ENCODE results near the gene SLC9A3.

DNA sequence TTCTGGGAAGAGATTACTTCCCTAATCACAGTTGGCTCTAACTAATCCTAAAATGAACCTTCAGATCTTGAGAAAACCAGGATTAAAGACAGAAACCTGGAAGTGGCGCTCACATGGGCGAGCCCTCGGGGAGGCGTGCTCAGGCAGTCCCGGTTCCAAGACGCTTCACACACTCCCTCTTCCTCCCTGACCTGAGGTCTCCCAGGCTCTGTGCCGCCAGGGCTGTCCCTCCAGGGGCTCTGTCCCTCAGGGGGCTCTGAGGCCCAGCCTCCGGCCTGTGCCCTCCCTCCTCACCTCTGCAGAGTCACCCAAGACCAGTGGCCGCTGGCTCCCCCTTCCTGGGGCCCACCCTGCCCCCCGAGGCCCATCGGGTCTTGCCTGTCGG is 10.2 kb downstream of the SLC9A3 start:
- TF ChIP-seq, protein P1, sequence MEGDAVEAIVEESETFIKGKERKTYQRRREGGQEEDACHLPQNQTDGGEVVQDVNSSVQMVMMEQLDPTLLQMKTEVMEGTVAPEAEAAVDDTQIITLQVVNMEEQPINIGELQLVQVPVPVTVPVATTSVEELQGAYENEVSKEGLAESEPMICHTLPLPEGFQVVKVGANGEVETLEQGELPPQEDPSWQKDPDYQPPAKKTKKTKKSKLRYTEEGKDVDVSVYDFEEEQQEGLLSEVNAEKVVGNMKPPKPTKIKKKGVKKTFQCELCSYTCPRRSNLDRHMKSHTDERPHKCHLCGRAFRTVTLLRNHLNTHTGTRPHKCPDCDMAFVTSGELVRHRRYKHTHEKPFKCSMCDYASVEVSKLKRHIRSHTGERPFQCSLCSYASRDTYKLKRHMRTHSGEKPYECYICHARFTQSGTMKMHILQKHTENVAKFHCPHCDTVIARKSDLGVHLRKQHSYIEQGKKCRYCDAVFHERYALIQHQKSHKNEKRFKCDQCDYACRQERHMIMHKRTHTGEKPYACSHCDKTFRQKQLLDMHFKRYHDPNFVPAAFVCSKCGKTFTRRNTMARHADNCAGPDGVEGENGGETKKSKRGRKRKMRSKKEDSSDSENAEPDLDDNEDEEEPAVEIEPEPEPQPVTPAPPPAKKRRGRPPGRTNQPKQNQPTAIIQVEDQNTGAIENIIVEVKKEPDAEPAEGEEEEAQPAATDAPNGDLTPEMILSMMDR (conservative IDR thresholded peaks at IDR 0.05 in 1 of 2, IDR thresholded peaks at IDR 0.05 in 1 of 2; ENCODE audit: extremely low read depth in 1 of 2, insufficient read depth in 1 of 2, low read depth in 1 of 2, low read length in 2 of 2) = no peak
- no peak for TF ChIP-seq EZH2 (IDR thresholded peaks at IDR 0.05; ENCODE audit: borderline replicate concordance, low read length)

Data from mammary epithelial cell (primary cell).